GM12865 (cell line): ENCODE results near the gene ALDH4A1.

ENCODE experiments used
- DNase-seq: peaks from one replicate; pipeline ENCODE4 v3.0.0; 2010; ENCODE audit warnings: low read depth
- H3K4me3 ChIP-seq: 2 replicates; pipeline ENCODE4 v1.5.1; 2011; ENCODE audit warnings: mild to moderate bottlenecking, low read depth, low read length, control low read depth
- TF ChIP-seq, protein P1 (sequence below): IDR thresholded peaks from 2 replicates; pipeline ENCODE4 v1.5.1; 2011; ENCODE audit warnings: low read length, control low read depth, low read depth, inconsistent platforms; ENCODE audit not compliant: insufficient read depth; ENCODE audit errors: missing control alignments

Gene ALDH4A1

DNA sequence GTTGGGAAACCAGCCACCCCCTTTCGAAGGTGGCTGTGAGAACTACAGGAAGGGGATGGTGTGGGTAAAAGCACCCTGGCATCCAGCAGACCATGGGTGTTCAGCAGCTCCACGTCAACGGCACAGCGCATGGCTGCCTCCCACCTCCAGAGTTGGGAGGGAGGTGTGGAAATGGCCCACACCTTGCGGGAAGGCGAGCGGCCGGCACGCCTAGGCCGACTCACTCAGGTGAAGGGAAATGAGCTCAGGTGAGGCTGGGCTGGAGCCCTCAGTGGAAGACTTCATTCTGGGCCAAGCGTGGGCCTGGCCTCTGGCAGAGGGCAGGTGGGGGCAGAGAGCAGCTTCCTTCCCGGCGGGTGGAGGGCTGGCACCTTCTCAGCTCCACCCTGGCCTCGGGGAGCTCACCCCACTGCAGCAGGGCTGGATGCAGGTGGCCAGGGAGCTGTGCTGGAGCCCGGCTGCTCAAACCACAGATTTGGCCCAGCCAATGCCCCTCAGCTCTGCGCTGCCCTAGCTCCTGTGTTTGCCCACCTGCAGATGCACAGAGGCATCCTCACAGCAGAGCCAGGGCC is 24.8 kb upstream of the ALDH4A1 start:
- peak overlapping the region; percentile 56 for H3K4me3 ChIP-seq
- TF ChIP-seq, protein P1, sequence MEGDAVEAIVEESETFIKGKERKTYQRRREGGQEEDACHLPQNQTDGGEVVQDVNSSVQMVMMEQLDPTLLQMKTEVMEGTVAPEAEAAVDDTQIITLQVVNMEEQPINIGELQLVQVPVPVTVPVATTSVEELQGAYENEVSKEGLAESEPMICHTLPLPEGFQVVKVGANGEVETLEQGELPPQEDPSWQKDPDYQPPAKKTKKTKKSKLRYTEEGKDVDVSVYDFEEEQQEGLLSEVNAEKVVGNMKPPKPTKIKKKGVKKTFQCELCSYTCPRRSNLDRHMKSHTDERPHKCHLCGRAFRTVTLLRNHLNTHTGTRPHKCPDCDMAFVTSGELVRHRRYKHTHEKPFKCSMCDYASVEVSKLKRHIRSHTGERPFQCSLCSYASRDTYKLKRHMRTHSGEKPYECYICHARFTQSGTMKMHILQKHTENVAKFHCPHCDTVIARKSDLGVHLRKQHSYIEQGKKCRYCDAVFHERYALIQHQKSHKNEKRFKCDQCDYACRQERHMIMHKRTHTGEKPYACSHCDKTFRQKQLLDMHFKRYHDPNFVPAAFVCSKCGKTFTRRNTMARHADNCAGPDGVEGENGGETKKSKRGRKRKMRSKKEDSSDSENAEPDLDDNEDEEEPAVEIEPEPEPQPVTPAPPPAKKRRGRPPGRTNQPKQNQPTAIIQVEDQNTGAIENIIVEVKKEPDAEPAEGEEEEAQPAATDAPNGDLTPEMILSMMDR, result no peak
- peak; percentile 45 for DNase-seq

DNA sequence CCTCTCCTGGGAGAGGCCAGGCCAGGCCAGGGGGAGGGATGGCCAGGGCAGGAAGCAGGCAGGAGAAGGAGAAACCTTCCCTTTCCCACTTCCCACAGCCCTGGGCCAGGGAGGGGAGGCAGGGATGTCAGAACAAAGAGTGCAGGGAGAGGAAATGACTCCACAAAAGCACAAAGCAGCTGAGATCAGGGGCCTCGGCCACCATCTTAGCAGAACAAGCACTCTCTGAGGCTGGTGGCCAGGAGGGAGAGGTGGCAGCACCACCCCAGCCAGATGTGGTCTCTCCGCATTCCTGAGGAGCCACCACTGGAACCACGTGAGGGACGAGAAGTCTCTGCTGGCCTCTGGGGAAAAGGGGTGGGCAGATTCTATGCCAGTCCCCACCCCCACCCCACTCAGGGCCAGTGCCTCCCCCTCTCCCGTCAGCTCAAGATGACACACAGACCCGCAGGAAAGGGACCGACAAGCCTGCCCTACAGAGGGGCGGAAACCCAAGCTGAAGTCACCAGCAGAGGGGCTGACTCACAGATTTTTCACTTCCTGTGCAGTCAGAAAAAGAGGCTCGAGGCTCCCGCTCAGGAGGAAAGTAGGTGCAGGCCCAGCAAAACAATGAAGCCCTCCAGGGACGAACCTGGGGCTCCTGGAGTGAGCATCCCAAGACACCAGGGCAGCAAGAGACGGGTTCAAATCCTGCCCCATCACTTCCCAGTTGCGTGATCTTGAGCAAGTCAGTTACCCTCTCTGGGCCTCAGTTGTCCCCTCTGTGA is 24.1 kb upstream of the ALDH4A1 start:
- peak; percentile 94 for DNase-seq
- TF ChIP-seq, protein P1, result no peak
- peak overlapping the region; percentile 56 for H3K4me3 ChIP-seq

DNA sequence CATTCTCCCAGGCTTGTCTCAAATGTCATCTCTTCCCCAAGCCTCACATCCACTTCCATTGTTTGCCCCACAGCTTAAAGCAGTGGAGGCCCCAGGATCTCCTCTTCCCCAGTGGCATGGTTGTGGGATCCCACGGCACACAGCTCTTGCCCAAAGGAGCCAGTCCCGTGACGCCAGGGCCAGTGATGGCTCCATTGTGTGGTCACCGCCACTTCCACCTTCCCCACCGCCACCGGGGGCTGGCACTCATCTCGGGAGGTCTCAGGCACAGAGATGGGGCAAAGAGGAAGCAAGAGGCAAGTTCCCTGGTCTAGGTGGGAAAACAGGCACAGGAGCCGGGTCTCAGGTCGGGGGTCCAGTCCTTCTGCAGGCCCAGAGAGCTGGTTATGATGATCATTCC is 22.9 kb upstream of the ALDH4A1 start:
- TF ChIP-seq, protein P1, result no peak
- no peak overlapping the region for H3K4me3 ChIP-seq
- DNase-seq, result no peak

DNA sequence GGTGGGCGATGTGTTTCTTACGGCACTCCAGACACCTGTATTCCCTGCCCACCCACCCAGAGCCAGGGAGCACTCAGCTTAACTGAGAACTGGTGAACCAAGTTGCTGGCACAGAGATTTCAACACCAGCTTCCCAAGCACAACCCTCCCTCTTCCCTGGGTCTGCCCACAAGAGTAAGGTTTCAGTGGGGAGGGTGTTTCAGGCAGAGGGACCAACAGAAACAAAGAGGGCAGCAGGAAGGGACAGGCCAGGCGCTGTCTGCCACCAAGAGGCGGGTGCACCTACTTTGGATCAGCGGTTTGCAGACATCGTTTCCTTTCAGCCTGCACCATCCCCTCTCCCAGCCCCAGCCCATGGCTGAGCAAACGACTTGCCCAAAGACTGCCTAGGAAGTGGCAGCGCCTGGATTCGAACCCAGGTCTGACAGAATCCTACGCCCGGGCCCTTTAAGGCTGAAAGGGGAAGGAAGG is 21.9 kb upstream of the ALDH4A1 start:
- TF ChIP-seq, protein P1, result no peak
- DNase-seq, result no peak
- no peak overlapping the region for H3K4me3 ChIP-seq

DNA sequence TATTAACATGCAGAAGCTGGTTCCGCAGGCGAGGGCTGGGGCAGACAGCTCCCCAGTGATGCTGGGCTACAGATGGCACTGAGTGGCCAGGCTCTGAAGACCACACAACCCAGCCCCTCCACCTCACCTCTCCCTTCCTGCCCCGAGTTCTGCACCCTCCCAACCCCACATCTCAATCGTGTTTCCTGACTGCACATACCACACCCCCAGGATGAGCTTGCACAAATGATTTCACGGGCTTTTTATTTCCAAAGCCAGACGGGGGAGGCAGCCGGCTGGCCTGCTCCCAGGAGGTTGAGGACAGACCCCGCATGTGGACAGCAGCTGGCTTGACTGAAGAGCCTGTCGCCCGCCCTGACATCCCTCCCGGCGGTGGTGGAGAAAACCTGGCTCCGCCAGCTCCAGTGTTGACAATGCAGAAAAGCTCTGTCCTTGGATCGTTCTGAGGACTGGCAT is 21.4 kb upstream of the ALDH4A1 start:
- no peak for DNase-seq
- H3K4me3 ChIP-seq, result no peak overlapping the region
- TF ChIP-seq, protein P1, result no peak

DNA sequence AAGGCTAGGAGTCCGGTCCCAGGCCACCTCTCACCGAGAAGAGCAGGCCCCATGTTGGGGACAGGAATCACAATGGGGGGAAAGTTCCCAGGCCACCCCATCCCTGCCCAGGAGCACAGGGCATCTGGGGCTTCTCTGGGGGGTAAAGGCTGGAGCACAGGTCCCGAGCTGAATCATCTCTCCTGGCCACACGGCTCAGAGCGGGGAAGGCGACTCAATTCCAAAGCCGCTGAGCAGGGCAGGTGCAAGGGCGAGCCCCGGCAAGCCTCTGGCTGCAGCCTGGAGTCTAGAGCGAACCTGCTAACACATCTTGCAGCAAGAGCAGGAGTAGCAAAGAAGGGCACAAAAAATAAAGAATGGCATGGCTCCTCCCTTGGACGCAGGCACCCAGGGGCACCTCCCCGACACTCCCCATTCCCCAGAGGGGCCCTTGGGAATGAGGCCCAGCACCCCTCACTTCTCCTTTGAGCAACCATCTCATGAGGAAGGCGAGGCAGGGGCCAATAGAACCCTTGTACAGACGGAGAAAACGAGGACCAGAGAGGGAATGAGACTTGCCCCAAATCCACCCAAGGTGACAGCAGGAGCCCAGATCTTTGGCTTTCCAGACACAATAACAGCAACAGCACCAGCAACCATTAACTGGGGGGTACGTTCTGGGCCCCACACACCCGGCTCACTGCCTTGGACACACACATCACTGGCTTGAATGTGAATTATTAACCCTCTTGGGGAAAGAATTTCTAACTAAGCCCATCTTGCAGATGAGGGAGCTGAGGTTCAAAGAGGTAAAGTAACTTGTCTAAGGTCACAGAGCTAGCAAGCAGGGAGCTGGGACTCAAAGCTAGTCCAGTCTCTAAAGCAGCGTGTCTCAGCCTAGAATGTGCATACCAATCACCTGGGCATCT is 20.7 kb upstream of the ALDH4A1 start:
- no peak overlapping the region for H3K4me3 ChIP-seq
- no peak for DNase-seq
- TF ChIP-seq, protein P1, result no peak
